Breast epithelium (tissue), 3 donors: Measurements from ENCODE around the gene WDPCP.

Experiments
- CTCF ChIP-seq, 3 donors: fragments of 450-650 bp; IDR thresholded peaks; one replicate each; pipeline ENCODE4 v1.5.1; 2016 to 2017; ENCODE audit warnings: antibody characterized with exemption in 3 of 3, mild to moderate bottlenecking in 3 of 3, moderate library complexity in 3 of 3
- POLR2AphosphoS5 ChIP-seq, 3 donors: sonication (generic); formaldehyde crosslinking; IDR thresholded peaks; one replicate each; pipeline ENCODE4 v1.6.1; 2017; ENCODE audit warnings: antibody characterized with exemption in 3 of 3

- no peak for TF ChIP-seq CTCF (IDR thresholded peaks at IDR 0.05)
- no peak for TF ChIP-seq POLR2AphosphoS5 (IDR thresholded peaks at IDR 0.05)
Observed at GRCh38 chr2:63218800-63219526, 369.3 kb downstream of the WDPCP start.
